ENCODE measurements around the gene MST1.

MST1 gene

DNA sequence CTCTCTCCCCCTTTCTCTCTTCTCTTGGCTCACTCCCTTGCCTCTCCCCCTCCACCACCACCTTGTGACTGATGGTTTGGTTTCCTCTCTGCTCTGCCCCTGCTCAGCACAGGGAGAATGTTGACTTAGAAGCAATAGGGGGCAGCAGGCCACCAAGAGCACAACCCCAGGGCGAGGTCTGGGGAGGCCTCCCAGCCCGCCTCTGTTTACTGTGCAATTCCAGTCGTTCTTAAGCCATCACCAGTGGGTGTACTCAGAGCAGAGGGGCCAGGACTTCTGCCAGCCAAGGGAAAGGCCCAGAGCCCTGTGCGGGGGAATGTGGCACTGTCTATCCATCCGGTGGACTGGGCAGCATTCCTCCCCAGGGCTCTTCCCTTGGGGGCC lies 20.9 kb downstream of the MST1 start:
- TF ChIP-seq, protein P1, sequence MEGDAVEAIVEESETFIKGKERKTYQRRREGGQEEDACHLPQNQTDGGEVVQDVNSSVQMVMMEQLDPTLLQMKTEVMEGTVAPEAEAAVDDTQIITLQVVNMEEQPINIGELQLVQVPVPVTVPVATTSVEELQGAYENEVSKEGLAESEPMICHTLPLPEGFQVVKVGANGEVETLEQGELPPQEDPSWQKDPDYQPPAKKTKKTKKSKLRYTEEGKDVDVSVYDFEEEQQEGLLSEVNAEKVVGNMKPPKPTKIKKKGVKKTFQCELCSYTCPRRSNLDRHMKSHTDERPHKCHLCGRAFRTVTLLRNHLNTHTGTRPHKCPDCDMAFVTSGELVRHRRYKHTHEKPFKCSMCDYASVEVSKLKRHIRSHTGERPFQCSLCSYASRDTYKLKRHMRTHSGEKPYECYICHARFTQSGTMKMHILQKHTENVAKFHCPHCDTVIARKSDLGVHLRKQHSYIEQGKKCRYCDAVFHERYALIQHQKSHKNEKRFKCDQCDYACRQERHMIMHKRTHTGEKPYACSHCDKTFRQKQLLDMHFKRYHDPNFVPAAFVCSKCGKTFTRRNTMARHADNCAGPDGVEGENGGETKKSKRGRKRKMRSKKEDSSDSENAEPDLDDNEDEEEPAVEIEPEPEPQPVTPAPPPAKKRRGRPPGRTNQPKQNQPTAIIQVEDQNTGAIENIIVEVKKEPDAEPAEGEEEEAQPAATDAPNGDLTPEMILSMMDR (IDR thresholded peaks at IDR 0.05; ENCODE audit: insufficient read depth, missing control alignments): no peak
- FAIRE-seq (no peak), DNase-seq (ENCODE audit: insufficient read length, low spot score) (no peak)

DNA sequence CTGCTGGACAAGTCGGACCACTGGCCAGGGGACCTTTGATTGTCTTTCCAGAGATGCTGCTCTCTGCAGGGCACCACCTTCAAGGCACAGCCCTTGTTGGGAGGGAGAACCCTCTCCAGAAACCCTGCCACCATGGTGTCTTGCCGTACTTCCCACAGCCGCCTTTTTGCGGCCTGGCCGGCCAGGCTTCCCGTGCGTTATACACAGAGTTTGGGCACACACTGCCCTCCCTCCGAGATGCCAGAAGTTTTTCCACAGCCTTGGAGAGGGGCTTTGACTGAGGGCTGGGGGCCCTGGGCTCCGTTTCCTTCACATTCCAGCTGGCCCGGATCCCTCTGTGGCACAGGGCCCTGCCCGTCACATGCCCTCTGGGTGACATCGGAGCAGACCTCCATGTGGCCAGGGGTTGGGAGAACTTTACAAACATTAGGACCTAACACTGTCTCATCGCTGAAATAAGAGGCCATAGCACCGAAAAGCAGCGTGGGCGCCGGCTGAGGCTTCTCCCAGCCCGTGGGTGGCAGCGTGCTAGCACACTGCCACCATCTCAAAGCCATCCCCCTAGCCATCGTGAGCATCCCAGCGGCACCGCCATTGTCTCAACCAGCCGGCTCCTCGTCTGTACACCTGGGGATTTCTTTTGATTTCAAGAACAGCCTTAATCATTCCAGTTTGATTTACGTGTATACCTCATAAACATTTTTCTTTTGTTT lies 21.4 kb downstream of the MST1 start:
- DNase-seq (ENCODE audit: insufficient read length, low spot score) (no peak), FAIRE-seq (no peak)
- TF ChIP-seq, protein P1 (IDR thresholded peaks at IDR 0.05; ENCODE audit: insufficient read depth, missing control alignments): no peak

DNA sequence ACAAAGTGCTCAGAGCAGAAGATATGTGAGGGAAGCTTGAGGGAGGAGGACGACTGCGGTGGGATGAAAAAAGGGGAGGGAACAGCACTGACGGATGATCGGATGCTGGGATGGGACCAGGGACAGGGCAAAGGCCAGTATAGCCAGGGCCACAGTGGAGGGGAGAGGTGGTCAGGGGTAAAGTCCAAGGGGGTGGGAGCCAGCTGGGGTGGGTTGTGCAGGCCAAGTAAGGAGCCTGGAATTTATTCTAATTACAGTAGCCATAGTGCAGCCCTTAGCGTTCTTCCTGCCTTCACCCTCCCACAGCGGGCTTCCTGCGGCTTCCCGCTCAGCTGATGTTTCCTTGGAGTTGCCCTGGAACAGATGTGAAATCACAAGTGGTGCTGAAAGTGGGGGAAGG lies 22.7 kb downstream of the MST1 start:
- FAIRE-seq: no peak
- no peak for DNase-seq (ENCODE audit: insufficient read length, low spot score)
- TF ChIP-seq, protein P1 (IDR thresholded peaks at IDR 0.05; ENCODE audit: insufficient read depth, missing control alignments): no peak

DNA sequence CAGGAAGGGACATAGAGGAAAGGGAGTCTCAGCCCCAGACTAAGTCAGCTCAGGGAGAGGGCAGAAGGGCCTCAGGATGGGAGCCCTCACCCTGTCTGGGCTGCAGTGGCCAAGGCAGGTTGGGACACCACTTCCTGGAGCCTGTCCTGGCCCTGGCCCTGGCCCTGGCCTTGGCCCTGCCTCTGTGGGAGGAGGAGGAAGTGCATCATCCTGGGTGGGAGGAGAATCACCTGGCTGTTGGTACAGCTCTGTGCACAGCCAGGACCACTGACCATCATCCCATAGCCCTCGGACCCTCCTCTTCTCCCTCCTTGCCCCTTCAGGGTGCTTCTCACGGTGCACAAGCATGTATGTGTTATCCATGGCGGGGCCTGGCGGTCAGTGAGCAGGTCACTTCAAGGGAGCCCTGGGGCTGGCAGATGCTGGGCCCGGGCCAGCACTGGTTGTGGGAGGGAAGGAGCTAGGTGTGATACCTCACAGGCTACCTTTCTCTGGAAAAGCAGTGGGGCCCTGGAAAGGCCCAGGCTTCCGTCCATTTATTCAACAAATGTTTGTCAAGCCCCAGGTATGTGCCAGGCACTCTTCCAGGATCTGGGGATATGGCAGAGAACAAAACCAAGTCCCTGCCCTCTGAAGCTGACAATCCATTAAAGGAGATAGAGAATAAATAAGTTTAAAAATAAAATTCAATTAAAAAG lies 23.3 kb downstream of the MST1 start:
- FAIRE-seq (no peak), DNase-seq (ENCODE audit: insufficient read length, low spot score) (no peak)
- TF ChIP-seq, protein P1 (IDR thresholded peaks at IDR 0.05; ENCODE audit: insufficient read depth, missing control alignments): no peak

DNA sequence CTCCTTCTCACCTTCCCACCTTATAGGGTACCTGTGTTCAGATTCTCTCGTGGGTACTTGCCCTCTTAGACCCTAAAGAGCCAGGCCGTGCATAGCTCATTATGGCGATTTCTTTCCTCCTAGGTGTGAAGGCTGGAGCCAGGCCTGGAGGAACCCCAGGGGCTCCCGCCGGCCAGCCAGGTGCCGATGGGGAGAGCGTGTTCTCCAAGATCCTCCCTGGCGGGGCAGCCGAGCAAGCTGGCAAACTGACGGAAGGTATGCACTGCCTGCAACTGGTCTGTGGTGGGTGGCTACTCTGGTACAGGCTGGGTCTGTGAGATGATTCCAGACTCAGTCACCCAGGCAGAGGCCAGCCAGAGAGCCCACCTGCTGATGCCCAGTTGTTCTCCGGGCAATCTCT lies 25.0 kb downstream of the MST1 start:
- no peak for FAIRE-seq
- no peak for DNase-seq (ENCODE audit: insufficient read length, low spot score)
- TF ChIP-seq, protein P1 (IDR thresholded peaks at IDR 0.05; ENCODE audit: insufficient read depth, missing control alignments): no peak

DNA sequence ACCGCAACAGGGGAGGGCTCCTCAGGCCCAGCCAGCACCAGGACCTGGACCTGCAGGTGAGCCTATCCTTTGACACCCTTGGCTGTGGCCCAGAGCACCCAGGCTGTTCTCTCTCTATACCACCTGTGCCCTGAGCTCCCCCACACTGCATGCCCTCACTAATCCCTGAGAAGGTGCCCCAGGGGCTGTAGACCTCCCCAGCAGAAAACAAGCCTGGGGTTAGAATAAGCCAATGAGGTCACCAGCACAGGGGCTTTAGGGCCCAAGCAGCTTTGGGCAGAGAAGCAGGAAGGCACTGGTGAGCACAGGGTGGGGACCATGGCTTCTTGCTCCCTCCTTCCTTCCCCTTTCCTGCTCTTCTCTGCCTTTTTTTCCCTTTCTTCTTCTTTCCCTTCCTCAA lies 25.4 kb downstream of the MST1 start:
- TF ChIP-seq, protein P1 (IDR thresholded peaks at IDR 0.05; ENCODE audit: insufficient read depth, missing control alignments): no peak
- FAIRE-seq (no peak), DNase-seq (ENCODE audit: insufficient read length, low spot score) (no peak)
